GM18861 (cell line): ENCODE measurements around the gene LMNTD2.

Source experiments
- ATAC-seq: cut with Tn5 transposase; IDR thresholded peaks from one replicate; pipeline ENCODE4 v1.9.1; 2021; ENCODE audit not compliant: unreplicated experiment

LMNTD2 gene

GRCh38 chr11:560305-561147 lies at the start of gene LMNTD2, which contains the start of gene RASSF7:
LMNTD2 (minus strand) TSS chr11:560738; CDS start chr11:560716, 22 bp downstream.
RASSF7 (plus strand) TSS chr11:560970; CDS start chr11:561769, 799 bp downstream.
- peak; percentile 57 for ATAC-seq

- no peak for ATAC-seq
Measured at GRCh38 chr11:609341-609811, 48.8 kb upstream of the LMNTD2 start.

GRCh38 chr11:608791-609251 lies 48.3 kb upstream of the LMNTD2 start:
- ATAC-seq: no peak

DNA sequence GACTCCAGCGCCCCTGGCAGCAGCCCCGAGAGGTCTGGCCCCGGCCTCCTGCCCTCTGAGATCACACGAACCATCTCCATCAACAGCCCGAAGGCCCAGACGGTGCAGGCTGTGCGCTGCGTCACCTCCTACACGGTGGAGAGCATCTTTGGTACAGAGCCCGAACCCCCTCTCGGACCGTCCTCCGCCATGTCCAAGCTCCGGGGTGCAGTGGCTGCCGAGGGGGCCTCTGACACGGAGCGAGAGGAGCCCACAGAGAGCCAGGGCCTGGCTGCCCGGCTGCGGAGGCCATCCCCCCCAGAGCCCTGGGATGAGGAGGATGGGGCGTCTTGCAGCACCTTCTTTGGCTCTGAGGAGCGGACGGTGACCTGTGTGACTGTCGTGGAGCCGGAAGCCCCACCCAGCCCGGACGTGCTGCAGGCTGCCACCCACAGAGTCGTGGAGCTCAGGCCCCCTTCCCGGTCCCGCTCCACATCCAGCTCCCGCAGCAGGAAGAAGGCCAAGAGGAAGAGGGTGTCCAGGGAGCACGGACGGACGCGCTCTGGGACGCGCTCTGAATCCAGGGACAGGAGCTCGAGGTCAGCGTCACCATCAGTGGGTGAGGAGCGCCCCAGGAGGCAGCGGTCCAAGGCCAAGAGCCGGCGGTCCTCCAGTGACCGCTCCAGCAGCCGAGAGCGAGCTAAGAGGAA lies 47.6 kb upstream of the LMNTD2 start:
- ATAC-seq: no peak

DNA sequence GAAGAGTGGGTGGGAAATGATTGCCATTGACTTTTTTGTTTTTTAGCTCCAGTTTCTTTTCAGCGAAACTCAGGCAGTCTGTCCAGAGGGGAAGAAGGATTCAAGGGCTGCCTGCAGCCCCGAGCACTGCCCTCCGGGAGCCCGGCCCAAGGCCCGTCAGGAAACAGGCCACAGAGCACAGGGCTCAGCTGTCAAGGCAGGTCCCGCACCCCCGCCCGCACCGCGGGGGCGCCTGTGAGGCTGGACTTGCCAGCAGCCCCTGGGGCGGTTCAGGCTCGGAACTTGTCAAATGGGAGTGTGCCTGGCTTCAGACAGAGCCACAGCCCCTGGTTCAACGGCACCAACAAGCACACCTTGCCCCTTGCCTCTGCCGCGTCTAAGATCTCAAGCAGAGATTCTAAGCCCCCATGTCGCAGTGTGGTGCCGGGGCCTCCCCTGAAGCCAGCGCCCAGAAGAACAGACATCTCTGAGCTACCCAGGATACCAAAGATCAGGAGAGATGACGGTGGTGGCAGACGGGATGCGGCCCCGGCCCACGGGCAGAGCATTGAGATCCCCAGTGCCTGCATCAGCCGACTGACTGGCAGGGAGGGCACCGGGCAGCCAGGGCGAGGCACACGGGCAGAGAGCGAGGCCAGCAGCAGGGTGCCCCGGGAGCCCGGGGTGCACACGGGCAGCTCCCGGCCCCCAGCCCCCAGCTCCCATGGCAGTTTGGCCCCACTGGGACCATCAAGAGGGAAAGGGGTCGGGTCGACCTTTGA lies 46.7 kb upstream of the LMNTD2 start:
- no peak for ATAC-seq

GRCh38 chr11:606245-606644 lies 45.7 kb upstream of the LMNTD2 start:
- no peak for ATAC-seq

DNA sequence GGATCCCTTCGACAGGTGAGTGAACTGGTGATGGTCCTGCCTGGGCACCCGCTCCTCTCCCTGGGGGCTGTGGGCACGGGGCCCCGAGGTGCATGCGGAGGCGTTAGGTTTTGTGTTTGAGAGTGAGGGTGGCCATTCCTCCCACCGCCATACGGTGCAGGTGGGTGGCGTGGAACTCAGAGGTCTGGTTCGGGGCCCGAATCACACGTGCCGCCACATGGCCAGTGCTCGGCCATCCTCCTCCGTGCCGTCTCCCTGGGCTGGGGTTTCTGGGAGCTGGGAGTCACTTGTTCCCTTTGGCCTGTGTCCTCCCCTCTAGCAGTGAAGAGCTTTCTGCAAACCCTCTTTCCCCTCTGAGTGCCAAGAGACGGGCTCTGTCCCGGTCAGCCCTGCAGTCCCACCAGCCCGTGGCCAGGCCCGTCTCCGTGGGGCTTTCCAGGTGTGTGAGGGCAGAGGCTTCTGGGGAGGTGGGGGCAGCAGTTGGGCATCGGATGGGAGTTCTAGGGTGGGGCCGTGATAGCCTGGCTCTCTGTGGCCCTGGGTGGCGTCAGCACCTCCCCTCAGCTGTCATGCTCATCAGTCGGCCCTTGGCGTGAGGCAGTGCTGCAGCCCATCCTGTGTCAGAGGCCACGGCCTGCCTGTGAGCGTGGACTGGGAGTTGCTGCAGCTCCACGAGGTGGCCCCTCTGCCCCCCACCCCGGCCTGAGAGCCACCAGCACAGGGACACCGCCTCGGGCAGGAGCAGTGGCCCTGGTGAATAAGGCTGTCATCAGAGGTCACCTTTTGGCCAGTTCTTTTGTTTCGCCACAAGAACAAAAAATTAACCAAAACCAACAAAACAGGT lies 45.0 kb upstream of the LMNTD2 start:
- no peak for ATAC-seq

- no peak for ATAC-seq
Measured at GRCh38 chr11:603154-603553, 42.6 kb upstream of the LMNTD2 start.

DNA sequence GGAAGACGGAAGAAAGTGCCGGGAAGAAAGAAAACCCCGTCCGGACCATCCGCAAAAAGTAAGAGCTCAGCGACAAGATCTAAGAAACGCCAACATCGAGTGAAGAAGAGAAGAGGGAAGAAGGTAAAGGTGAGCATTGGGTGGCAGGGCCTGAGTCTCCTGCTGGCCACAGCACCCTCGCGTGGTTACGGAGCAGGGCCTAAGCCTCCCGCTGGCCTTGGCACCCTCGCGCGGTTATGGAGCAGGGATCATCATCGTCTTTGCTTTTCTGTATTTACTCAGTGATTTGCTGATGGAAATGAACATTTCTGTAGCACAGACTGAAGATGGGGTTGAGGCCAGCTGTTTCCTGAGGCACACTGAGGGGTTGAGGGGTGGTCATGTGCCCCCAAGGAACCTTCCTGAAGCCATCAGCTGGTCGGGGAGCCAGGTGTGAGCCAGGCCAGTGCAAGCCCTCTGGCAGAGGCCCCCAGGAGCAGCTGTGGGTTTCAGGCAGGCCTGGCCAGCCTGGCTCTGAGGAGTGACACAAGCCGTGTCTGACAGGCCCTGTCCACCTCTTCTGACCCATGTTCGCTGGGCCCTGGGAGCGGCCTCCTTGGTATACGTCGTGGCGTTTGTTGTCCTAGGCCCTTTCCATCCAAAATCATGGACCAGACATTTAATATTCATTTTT lies 41.2 kb upstream of the LMNTD2 start:
- no peak for ATAC-seq

GRCh38 chr11:598005-598680 lies 37.6 kb upstream of the LMNTD2 start:
- ATAC-seq: no peak

GRCh38 chr11:597166-597725 lies 36.7 kb upstream of the LMNTD2 start:
- no peak for ATAC-seq

GRCh38 chr11:596374-596773 lies 35.8 kb upstream of the LMNTD2 start:
- no peak for ATAC-seq

DNA sequence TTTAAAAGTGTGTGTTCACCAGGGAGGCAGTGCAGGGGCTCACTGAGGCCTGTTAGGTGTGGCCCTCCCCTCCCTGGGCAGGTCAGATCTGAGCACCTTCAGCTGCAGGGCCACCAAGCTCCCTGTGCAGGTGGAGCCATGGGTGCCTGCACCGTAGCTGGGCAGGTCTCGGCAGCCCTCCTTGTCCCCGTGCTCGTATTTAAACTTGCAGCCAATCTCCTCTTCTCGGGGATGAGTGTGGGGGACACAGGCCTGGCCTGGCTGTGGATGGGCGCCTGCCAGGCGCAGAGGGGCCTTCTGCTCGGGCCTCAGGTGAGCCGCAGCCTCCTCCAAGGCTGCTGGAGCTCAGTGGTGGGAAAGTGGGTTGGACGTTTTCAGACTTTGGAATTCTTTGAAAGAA lies 34.9 kb upstream of the LMNTD2 start:
- ATAC-seq: no peak

- no peak for ATAC-seq
Measured at GRCh38 chr11:593347-593746, 32.8 kb upstream of the LMNTD2 start.

- no peak for ATAC-seq
Measured at GRCh38 chr11:592918-593317, 32.4 kb upstream of the LMNTD2 start.

DNA sequence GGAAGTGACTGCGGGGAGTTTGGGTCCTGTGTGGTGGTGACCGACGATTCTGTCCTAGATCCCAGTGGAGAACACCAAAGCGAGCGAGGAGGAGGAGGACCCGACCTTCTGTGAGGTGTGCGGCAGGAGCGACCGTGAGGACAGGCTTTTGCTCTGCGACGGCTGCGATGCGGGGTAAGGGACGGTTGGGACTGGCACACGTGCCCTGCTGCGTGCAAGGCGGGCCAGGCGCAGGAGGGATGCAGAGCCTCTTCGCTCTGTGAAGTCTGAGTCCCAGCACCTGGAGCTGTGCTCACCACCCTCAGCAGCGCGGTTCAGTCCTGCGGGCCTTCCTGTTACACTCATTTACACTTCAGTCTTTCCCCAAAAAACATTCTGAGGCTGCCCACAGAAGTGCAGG lies 32.0 kb upstream of the LMNTD2 start:
- no peak for ATAC-seq

- ATAC-seq: no peak
Measured at GRCh38 chr11:590997-591396, 30.5 kb upstream of the LMNTD2 start.

GRCh38 chr11:589798-590197 lies 29.3 kb upstream of the LMNTD2 start:
- no peak for ATAC-seq

GRCh38 chr11:587978-588380 lies 27.4 kb upstream of the LMNTD2 start:
- no peak for ATAC-seq
